HG03139 (cell line): ENCODE measurements around the gene MYO7B.

ENCODE experiments used
- ATAC-seq: cut with Tn5 transposase; IDR thresholded peaks from one replicate; pipeline ENCODE4 v1.9.1; 2021; ENCODE audit not compliant: unreplicated experiment

Gene MYO7B

DNA sequence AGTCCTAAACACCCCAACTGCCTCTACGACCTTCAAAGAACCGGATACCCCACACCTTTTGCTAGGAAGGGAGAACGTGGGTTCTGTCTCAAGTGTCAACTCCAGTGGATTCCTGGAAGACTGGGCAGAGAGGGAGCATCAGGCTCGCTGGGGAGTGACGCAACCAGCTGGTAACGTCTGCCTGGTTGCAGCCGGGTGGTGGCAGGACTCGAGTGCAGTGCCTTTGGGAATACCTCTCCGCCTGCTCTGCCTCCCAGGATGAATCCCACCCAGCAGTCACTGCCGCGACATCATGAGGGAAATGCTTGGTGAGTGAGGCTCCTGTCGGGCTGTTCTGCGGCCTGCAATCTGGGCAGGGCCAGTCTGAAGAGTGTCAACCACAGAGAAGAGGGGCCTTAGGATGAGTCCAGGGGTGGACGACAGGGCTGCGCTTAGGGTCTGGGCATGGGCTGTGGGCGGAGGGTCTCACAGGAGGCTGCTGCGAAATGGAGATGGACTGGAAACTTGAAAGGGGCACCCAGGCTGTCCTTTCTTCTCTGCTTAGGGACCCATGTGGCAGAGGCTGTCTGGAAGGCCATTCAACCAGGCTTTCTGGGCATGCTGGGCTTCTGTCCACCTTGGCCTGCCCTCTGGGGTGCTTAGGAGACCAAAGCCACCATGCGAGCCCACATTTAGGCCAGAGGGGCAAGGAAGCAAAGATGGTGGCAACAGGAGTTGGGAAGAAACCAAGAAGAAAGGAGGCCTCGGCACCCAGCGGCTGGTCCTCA lies 123.3 kb downstream of the MYO7B start:
- no peak for ATAC-seq

DNA sequence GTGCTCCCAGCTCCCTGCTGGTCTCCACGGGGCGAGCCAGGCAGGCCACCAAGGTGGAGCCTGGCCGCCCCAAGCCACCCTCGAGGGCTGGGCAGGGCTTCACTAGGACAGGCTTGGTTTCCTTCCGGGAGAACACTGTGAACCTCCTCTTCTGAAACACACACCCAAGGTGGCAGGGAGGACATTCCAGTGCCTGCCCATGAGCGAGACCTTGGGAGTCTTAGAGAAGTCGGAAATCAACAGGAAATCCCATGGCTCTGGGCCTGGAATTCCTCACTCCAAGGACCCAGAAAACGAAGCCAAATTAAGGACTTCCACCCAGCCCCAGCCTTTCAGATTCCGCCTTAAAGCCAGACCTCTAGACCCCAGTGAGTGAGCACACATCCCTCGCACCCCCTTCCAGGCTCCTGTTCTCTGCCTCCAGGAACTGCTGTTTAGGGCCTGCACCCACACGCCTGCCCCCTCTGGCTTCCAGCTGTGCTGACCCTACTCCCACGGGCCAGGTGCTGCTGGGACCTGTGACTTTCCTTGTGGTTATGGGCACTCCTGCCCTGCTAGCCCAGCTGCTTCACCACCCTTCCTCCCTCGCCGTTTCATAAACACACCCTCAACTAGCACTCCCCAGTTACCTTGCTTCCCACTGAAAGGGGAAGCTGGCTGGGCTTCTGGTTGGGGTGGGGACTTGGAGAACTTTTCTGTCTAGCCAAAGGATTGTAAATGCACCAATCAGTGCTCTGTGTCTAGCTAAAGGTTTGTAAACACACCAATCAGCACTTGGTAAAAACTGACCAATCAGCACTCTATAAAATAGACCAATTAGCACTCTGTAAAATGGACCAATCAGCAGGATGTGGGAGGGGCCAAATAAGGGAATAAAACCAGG lies 124.2 kb downstream of the MYO7B start:
- no peak for ATAC-seq

DNA sequence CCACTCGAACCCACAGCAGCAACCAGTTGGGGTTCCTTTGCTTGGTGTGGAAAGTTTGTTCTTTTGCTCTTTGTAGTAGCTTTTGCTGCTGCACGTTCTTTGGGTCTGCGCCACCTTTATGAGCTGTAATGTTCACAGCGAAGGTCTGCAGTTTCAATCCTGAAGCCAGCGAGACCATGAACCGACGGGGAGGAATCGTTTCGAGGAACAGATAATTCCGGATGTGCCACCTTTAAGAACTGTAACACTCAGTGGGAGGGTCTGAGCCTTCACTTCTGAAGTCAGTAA lies 124.8 kb downstream of the MYO7B start:
- ATAC-seq: no peak

DNA sequence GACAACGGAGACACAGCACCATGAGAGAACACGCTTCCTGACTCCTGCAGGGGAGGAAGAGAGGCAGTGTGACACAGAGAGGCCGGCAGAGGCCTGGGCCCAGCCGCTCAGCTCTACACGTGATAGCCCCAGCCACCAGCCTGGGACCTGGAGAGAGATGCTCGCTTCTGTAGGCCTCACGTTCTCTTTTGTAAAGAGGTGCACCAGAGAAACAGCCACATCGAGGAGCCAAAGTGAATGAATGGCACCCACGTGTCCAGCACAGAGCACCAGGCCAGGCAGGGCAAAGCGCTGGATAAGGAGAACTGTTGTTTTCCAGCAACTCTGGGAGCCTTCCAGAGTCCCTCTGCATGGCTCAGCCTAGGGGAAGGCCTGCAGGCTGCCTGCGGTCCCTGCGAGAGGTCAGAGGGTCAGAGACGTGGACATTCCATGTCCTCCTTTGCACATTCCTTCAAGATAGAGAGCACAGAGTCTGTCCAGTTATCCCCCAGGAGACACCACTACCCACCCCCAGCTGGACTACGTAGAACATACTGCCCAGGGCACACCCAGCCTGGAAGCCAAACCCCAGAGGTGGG lies 125.7 kb downstream of the MYO7B start:
- ATAC-seq: no peak

DNA sequence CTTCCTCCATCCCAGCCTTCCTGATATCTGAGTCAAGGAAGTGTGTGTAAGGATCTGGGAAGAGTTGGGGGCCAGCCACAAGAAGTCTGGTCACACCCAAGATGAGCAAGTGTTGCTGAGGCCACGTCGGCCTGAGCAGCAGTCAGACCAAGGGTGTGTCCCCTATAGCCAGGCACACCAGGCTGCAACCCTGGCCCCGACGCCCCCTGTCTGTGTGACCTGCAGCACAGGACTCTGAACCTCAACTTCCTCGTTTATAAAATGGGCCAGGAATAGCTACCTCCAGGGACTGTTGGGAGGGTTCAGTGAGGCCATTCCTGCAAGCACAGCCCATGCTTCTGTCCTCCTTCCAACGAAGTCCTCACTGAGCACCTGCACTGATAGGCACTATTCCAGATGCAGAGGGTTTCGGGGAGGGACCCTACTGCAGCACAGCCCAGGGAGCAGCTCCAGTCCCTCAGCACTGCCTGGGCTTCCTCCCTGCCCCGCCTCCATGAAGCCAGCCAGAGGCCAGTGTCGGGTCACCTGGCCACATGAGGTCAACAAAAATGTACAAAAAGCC lies 126.5 kb downstream of the MYO7B start:
- no peak for ATAC-seq

DNA sequence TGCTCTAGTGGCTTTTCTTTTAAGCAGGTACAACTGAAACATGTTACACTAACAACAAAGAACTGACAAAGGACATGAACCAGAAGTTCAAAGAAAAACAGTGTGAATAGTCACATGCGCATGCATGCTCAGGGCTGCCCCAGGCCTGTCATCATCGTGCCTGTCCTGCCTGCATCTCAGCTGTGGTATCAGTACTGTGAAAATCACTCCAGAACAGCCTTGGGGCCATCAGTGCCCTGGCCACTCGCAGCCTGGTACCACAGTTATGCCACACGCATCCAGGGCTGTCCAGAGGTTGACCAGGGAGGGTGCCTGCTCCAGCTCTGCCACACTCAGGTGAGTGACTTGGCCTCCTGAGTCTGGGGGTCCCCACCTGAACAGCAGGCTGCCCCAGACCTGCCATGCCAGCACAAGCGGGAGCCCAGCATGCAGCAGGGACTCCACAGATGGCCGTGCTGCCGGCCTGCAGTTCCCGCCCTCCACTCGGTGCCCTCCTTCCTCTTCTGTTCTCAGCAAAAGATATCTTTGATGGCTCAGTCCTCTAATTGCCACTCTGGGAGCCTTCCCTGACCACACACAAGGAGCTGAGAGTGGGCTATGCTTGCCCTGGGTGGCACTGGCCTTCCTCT lies 127.6 kb downstream of the MYO7B start:
- no peak for ATAC-seq

DNA sequence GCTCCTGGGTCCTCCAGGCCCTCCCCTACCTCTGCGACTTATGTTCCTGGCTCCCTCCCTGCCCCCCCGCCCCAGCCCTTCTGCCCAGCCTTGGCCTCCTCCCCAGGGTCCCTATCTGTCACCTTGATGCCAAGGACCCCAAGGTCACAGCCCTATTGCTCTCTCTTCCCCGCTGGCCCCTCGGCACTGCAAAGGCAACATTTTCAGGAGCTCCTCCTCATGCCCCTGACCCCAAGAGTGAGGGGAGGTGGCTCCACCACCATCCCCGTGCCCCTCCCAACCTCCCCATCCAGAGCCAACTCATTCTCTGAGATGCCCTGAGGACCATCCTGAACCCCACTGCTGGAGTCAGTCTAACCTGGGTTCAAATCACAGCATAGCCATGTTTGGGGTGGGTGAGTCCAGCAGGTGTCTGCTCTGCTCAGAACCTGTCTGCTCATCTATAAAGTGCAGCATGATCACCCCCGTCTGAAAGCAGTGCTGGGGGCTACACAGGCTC lies 128.1 kb downstream of the MYO7B start:
- ATAC-seq: no peak

DNA sequence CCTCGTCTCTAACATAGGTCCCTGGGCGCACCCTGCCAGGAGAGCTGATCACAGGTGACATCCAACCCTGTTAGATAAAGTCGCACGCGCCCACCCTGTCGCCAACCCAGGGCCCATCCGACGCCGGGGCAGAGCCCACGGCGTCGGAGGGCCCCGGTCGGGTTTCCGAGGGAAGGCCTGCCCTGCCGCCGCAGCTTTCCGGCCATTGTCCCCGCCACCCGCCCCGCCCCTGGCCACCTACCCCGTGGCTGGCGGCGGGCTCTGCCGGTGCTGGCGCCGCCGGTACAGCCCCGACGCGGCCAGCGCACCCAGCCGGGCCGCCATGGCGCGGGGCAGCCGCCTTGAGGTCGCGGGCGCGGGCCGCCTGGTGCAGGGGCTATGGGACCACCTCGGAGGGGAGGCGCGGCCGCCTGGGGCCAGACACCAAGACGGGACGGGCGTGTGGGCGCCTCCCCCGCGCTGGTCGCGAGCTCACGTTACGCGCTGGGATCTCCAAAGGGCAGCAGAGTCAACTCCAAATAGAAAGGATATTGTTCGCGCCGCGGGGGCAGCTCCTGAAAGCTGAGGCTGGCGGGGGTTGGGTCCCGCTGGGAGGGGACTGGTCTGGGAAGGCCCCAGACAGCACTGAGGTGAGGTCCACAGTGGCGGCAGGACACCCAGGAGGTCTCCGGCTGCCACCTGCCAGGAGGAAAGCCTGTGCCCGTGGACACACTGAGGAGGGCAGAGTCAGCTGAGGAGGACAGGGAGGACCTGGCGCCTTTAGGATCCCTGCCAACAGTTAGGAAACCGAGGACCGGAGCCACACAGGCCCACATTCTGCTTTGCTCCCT lies 128.8 kb downstream of the MYO7B start:
- ATAC-seq: no peak

DNA sequence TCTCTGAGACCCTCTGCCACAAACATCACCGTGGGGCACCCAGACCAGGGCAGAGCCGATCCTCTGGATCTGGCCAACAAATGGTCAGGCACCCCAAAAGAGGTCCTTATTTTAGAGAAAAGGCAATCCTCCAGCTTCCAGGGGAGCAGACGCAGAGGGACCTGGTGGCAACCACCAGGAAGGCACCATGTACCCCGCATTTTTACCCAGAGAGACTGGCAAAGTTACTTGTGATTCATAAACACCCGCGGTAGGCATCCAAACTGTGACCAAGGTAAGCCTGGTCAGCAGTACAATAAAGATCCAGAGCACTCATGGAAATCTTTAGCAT lies 129.4 kb downstream of the MYO7B start:
- ATAC-seq: no peak

DNA sequence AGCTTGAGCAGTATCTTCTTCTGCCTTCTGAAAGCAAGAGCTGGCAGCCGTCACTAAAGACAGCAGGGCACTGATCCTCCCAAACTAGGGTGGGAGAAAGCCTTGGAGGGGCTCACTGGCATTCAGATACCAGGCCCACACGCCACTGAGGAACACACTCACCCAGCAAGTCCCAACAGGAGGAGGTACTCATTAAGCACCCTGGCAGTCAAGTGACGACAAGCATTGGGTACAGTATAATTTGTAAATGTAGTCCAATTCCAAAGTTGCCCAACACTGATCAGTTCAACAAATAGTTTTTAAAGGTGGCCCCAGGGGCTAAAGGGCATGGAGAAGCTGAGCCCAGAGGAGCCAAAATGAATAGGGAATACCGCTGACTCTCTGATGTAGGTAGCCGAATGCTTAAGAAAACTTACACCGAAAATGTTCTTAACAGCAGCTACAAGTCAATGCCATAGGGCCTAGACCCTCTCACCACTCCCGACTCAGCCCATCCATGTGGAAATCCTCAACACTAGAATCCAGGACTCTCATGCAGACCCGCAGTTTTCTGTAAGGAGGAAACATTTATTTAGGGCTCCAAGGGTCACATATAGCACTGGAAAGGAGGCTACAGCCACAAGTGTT lies 129.9 kb downstream of the MYO7B start:
- ATAC-seq: no peak

DNA sequence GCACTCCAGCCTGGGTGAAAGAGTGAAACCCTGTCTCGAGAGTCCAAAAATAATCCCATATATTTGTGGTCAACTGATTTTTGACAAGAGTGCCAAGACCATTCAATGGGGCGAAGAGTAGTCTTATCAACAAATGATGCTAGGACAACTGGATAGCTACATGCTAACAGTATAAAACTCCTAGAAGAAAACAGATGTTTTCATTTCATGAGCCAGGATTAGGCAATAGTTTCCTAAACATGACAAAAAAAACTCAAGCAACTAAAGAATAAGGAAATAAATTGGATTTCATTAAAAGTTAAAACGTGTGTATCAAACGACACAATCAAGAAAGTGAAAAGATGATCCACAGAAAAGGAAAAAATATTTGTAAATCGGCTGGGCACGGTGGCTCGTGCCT lies 133.6 kb downstream of the MYO7B start:
- no peak for ATAC-seq

DNA sequence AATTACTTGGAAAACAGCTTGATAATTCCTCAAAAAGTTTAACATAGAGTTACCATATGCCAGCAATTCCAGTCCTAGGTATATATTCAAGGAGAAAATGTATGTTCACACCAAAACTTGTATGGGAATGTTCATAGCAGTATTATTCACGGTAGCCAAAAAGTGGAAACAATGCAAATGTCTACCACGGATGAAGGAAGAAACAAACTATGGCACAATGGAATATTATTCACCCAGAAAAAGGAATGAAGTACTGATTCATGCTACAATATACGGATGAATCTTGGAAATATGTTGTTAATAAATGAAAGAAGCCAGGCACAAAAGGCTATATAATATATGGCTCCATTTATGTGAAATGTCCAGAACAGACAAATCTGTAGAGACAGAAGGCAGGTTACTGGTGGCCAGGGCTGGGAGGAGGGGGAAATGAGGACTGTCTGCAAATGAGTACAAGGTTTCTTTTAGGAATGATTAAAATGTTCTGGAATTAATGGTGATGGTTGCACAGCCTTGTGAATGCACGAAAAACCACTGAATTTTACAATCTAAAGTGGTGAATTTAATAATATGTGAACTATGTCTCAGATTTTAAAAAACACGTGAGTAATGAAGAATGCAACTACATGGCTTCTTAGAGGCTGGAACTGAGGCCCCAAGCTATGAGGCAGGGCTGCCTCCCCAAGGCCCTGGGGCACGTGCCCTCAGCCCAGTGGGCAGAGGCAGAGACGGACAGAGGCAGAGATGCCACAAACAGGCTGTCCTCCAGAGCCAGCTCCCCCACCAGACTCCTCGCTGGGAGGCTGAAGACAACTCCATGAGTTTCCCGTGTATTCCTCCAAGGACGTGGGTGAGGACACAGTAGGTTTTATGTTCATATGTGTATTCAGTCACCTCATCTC lies 134.8 kb downstream of the MYO7B start:
- no peak for ATAC-seq

DNA sequence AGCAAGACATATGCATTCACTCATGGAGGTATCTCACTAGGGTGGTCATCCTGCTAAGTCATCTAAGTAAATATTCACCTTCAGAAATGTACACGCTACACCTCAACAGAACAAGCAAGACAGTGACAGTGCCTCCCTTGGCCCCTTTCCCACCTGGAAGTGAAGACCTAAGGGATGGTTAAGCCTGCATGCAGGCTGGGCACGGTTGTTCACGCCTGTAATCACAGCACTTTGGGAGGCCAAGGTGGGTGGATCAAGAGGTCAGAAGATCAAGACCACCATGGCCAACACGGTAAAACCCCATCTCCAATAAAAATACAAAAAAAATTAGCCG lies 135.4 kb downstream of the MYO7B start:
- ATAC-seq: no peak

DNA sequence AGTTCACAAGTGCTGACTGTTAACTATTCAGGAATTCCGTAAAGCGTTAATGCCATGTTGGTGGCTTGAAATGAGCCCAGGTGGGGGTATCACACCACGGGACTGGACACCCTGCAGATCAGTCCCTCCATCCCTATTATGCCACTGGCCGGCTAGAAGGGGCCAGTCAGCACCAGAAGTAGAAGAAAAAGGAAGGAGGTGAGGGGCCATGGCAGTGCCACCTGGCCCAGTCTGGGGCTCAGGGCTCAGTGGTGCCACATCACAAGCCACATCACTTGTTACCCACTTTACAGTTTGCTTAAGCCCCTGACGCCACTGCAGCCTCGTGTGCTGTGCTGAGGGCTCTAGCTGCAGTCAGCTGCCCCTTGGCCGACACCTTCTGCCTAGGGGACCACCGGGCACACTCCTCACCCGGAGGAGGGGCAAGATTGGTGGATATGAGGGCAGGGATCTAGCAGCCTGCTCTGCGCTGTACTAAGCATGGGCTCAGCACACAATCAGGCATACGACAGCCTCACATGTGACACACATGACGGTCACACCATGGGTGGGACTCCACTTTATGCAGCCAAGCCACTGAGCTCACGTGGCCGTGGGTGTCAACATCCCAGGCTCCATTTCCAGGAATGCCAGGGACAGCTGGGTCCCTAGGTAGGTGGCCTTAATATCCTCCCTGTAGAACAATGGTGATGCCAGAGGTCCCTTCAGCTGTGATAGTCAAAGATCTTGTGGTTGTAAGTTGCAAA lies 136.2 kb downstream of the MYO7B start:
- no peak for ATAC-seq

DNA sequence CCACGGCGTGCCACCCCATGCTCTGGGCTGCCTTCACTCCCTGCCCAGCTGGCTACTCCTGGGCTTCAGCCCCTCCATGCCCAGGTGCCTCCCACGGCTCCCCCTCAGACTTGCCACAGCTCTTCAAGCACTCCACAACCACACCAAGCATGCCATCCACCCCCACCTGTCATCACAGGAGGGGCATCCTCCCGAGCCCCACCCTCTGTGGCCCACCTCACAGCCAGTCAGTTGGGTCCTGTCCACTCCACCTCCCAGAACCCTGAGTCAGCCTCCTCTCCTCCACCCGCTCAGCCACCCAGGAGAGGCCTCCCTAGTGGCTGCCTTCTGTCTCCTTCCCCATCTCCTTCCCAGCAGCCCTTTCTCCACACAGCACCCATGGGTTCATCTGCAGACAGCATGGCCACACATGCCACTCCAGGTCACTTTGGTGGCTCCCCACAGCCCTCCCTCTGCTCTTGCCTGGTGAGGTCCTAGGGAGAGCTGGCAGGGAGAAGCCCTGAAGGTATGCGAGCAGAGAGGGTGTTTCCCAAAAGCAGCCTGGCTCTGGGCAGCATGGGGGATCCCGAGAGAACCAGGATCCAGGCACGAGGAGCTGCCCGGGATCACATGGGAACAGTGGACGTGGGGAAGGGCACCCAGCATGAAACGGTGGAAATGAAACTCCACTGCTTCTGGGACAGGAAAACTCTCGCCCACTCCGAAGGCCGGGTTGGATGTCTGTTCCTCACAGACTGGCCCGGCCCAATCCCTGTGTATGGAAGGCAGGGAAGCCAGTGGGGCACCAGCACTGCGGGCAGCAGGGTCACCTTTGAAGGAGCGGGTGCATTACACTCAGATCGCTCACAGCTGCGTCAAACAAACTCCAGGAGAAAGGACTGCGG lies 137.1 kb downstream of the MYO7B start:
- ATAC-seq: no peak

DNA sequence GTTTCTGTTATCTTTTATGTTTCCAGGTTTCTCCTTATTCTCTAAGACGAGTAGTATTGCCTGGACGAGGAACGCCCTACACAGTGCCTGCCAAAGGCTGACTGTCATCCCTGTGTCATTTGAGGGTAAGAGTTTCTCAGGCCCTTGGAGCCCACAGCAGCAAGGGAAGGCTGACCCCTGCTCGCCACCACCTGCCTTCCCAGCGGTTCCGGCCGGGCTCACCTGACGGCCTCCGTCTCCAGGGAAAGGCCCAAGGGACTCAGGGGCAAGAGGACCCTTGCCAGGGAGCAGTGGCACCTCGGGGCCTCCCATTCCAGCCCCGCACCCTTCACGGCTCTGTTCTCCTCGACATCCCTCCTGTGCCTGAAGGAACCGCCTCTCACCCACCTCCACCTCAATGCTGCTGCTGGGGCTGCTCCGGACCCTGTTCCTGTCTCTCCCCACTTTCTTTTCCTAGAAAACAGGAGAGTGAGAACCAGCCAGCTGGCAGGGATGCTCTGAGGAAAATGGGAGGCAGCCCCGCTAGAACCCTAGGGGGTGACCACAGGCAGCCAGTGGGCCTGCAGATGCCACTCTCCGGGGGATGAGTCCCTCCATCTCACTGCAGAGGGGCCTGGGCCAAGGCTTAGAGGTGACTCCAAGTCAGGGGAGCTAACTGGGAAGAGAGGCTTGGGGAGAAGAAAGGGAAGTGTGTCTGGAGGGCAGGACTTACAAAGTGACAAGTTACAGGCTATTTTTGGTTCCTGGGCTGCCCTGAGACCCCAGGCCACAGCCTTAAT lies 138.0 kb downstream of the MYO7B start:
- no peak for ATAC-seq
